Chondrocyte (in vitro differentiated cells): Measurements from ENCODE around the gene OR51B2. TPM values are rescaled to one million over a fixed set of nuclear protein-coding genes. Genes with fewer than 3 reads are reported as not detected.
"Not testable (repeated sequence)": the region's sequence is repeated elsewhere in the genome, so short reads cannot be mapped to it uniquely, and the experiment has no call there.

Source experiments
- DNase-seq: peaks from one replicate; pipeline ENCODE4 v3.0.0; 2021; ENCODE audit warnings: mixed read lengths, low spot score
- H3K27ac Mint-ChIP-seq: one replicate; pipeline ENCODE4 v1.8.0; 2021; ENCODE audit warnings: mild to moderate bottlenecking, moderate library complexity, mixed read lengths; ENCODE audit not compliant: unreplicated experiment
- H3K27me3 Mint-ChIP-seq: 2 replicates; pipeline ENCODE4 v1.8.0; 2021; ENCODE audit warnings: low read depth, mixed read lengths
- H3K36me3 Mint-ChIP-seq: 2 replicates; pipeline ENCODE4 v1.8.0; 2021; ENCODE audit warnings: low read depth, mixed read lengths
- H3K4me1 Mint-ChIP-seq: 2 replicates; pipeline ENCODE4 v1.8.0; 2021; ENCODE audit warnings: low read depth, mild to moderate bottlenecking, mixed read lengths
- H3K4me3 Mint-ChIP-seq: one replicate; pipeline ENCODE4 v1.8.0; 2021; ENCODE audit warnings: mild to moderate bottlenecking, moderate library complexity, mixed read lengths; ENCODE audit not compliant: unreplicated experiment
- H3K9me3 Mint-ChIP-seq: 2 replicates; pipeline ENCODE4 v1.8.0; 2021; ENCODE audit warnings: low read depth, mixed read lengths
- CTCF ChIP-seq: fragments of 200-600 bp; sonication (generic); IDR thresholded peaks from 2 replicates; pipeline ENCODE4 v1.5.0; 2021; ENCODE audit warnings: antibody characterized with exemption, mild to moderate bottlenecking, moderate library complexity
- total RNA-seq: library from RNA; stranded (reverse); gene quantifications from 3 replicates; pipeline ENCODE4 v1.2.1, GENCODE V29; 2021

The OR51B2 gene
- total RNA-seq, 1 donor from 2014 or later = not detected

- H3K9me3 Mint-ChIP-seq = peaks cover 2% of the 10 kb centered on the region
- no peaks in the 10 kb centered on the region for H3K36me3 Mint-ChIP-seq
Measured at GRCh38 chr11:5298451-5298850, 25.6 kb downstream of the OR51B2 start.

GRCh38 chr11:5297721-5298323 is 26.3 kb downstream of the OR51B2 start:
- Mint-ChIP-seq H3K27me3 (peaks cover 14% of the 10 kb centered on the region), H3K4me1 (no peaks in the 10 kb centered on the region), H3K27ac (no peak overlapping the region), H3K4me3 (no peak overlapping the region), H3K9me3 (peaks cover 2% of the 10 kb centered on the region), H3K36me3 (no peaks in the 10 kb centered on the region)
- TF ChIP-seq CTCF = no peak
- DNase-seq = no peak

More at GRCh38 chr11:5298451-5298850, 25.6 kb downstream of the OR51B2 start:
- Mint-ChIP-seq H3K4me3 (no peak overlapping the region), H3K27ac (no peak overlapping the region), H3K4me1 (no peaks in the 10 kb centered on the region), H3K27me3 (peaks cover 14% of the 10 kb centered on the region)
- TF ChIP-seq CTCF = no peak
- DNase-seq = no peak

GRCh38 chr11:5294342-5294995 is 29.6 kb downstream of the OR51B2 start:
- H3K9me3 Mint-ChIP-seq, DNase-seq, H3K4me3 Mint-ChIP-seq, H3K36me3 Mint-ChIP-seq, H3K27ac Mint-ChIP-seq, H3K4me1 Mint-ChIP-seq: not testable (repeated sequence)
- peaks cover 11% of the 10 kb centered on the region for H3K27me3 Mint-ChIP-seq

GRCh38 chr11:5293028-5293427 is 31.1 kb downstream of the OR51B2 start:
- H3K4me3 Mint-ChIP-seq = no peak overlapping the region
- peaks cover 11% of the 10 kb centered on the region for H3K27me3 Mint-ChIP-seq
- no peak for DNase-seq
- H3K27ac Mint-ChIP-seq = no peak overlapping the region
- no peaks in the 10 kb centered on the region for H3K9me3 Mint-ChIP-seq
- H3K36me3 Mint-ChIP-seq = no peaks in the 10 kb centered on the region
- no peak for TF ChIP-seq CTCF
- no peaks in the 10 kb centered on the region for H3K4me1 Mint-ChIP-seq

- H3K4me1 Mint-ChIP-seq = no peaks in the 10 kb centered on the region
- peak; percentile 72 for TF ChIP-seq CTCF
- no peaks in the 10 kb centered on the region for H3K36me3 Mint-ChIP-seq
- H3K27ac Mint-ChIP-seq = no peak overlapping the region
- H3K4me3 Mint-ChIP-seq = no peak overlapping the region
- H3K9me3 Mint-ChIP-seq = no peaks in the 10 kb centered on the region
- H3K27me3 Mint-ChIP-seq = peaks cover 2% of the 10 kb centered on the region
- DNase-seq = no peak
Measured at GRCh38 chr11:5291207-5291838, 32.8 kb downstream of the OR51B2 start.
